HG03175 (cell line): Measurements from ENCODE around the gene AHNAK2.
A peak's percentile ranks its signal among the peaks of the same experiment; 100 is the strongest.

Experiments
- ATAC-seq: cut with Tn5 transposase; IDR thresholded peaks from one replicate; pipeline ENCODE4 v1.9.1; 2021; ENCODE audit warnings: mild to moderate bottlenecking, moderate library complexity; ENCODE audit not compliant: unreplicated experiment

Gene AHNAK2

DNA sequence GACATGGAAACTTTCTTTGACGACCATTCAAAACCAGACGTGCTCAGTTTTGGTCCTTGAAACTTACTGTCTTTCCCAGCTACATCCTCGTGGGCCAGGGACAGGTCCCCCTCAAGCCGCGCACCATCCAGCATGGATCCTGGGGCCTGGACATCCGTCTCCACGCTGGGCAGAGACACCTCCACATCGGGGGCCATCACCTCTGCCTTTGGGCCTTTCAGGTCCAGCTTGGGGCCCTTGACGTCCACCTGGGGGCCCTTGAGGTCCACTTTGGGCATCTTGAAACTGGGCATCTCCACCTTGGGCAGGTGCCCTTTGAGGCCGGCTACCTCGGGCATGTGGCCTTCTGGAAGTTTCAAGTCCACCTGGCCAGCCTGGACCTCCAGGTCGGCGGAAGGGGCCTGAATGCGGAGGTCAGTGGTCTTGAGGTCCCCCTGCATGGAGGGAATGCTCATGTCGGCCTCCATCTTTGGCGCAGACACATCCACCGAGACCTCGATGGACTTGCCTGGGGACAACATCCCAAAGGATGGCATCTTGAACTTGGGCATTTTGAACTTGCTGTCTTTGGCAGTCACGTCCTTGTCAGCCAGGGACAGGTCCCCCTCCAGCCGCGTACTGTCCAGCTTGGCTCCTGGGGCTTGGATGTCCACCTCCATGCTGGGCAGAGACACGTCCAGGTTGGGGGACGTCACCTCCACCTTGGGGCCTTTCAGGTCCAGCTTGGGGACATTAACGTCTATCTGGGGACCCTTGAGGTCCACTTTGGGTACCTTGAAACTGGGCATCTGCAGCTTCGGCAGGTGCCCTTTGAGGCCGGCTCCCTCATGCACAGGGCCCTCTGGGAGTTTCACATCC lies 36.4 kb downstream of the AHNAK2 start:
- no peak for ATAC-seq

DNA sequence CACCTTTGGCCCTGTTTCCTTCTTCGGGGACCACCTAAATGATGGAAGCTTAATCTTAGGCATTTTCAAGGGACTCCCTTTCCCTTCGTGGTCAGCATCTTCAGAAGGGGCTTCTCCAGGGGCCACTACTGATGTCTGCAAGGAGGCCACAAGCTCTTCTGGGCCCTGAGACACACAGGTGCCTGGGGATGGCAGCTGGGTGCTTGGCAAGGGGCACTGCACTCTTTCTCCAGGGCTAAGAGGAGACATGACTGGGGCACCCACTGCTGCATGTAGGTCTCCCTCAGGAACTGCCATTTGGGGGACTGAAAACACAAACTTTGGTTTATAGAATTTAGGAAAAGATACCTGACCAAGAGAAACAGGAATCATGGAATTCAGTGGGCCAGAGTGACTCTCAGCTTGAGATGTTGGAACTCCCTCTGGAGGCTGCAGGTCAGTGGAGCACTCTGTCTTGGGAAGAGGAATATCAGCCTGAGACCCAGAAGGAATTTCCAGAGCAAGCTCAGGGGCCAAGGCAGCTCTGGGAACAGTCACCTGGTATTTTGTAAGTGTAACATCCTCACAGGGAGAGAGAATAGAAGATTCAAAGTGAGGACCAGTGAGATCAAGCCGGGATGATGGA lies 37.5 kb downstream of the AHNAK2 start:
- ATAC-seq = no peak

DNA sequence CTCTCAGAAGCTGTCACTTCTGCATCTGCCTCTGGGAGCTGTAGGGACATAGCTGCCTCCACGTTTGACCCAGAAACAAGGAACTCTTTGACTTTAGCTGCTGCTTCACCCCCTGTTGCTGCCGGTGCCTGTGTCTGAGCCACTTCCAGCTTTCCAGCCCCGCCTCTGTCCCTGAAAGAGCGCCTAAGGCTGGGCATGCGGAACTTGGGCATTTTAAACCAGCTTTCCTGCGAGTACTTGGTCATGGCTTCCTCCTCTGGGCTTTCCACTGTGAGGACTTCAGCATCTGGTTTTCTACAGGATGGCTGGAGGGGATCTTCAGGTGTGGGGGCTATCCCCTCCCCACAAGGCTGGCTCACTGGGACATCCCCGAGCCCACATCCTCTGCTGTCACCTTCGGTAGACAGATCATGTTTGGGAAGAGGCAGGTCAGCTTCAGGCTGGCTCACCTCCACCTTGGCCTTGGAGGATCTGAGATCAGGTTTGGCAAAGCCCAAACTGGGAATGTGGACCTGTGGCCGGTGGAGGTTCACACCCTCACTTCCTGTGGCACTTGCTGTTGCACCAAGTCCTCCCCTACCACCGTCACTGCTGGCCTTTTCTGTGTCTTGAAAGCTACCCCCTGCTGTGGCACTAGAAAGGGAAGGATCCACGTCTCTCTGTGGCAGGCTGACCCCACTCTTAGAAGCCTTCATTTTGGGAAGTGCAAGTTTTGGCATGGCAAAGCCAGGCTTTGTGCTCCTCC lies 38.3 kb downstream of the AHNAK2 start:
- ATAC-seq = no peak

DNA sequence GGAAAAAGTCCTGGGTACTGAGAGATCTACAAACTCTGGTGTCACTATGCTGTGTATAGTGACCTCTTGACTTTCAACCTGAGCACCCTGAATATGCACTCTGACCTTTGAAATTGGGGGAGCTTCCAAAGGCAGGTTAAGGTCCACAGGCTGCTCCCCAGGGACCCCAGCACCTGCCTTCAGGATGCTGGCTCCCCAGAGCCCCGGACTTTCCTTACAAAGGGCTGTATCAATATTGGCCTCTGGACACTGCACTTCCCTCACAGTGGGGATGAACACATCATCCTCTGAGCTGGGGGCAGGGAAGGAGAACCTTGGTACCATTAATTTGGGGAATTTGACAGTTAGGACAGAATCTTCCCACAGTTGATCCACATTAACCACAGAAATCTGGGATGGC lies 39.2 kb downstream of the AHNAK2 start:
- no peak for ATAC-seq

DNA sequence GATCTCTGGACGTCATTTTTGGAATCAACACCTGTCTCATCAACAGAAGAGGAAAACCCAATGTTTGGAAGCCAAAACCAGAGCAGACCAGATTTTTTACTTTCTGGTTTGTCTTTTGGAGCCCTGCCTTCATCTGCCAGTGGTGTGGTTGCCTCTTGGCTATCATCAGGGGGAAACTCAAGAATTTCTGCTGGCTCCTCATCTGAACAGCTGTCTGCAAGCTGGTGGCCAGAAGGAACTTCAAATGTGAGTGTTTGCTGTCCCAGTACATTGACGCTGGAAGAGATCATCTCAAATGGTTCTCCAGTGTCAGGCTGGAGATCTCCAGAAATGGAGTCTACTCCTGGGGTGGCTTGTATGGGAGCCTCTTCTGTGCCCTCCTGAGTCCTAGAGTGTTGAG lies 39.7 kb downstream of the AHNAK2 start:
- ATAC-seq = no peak

DNA sequence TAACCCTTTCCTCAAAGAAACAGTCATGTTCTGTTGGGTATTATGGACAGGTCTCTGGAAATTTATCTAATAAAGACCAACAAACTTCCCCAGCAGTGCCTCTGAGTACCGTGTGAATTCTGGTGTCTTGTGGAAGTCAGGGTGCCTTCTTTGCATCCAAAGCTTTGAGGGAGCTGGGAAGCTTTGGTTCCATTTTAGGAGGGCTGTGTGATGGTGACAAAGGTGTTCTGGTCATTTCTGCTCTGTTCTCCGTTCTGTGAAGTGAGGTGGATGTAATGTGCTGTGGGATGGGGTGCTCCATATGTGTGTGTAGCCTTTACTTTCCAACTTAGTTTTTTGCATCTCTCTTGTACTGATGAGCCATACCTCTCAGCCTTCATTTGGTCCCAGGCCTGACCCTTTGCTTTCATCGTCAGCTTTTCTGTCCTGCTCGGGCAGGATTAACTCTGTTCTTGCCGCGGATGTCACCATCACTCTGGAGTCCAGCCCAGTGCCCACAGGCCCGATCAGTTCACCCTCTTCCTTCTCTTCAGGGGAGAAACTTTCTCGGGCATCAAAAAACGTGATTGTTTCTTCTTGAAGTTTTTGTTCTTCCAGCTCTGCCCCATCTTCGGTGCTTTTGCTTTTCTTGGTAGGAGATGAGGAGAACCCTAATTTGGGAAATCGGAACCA lies 40.3 kb downstream of the AHNAK2 start:
- ATAC-seq = no peak

DNA sequence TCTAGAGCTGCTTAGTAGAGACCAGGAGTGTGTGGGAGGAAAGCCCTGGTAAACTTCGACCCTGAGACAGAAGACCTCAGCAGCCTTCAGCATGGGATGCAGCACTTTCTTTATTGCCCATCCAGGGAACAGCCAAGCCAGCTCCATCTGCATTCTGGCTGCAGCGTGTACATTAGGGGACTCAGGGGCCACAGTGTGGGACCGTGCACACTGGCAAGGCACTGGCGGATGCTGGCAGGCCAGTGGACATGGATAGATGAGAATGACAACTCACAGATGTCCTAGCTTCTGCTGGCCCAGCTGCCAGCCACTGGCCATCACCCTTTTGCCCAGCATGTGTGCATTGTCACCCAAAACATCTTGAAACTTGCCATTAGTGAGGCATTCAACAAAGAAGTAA lies 41.0 kb downstream of the AHNAK2 start:
- no peak for ATAC-seq

DNA sequence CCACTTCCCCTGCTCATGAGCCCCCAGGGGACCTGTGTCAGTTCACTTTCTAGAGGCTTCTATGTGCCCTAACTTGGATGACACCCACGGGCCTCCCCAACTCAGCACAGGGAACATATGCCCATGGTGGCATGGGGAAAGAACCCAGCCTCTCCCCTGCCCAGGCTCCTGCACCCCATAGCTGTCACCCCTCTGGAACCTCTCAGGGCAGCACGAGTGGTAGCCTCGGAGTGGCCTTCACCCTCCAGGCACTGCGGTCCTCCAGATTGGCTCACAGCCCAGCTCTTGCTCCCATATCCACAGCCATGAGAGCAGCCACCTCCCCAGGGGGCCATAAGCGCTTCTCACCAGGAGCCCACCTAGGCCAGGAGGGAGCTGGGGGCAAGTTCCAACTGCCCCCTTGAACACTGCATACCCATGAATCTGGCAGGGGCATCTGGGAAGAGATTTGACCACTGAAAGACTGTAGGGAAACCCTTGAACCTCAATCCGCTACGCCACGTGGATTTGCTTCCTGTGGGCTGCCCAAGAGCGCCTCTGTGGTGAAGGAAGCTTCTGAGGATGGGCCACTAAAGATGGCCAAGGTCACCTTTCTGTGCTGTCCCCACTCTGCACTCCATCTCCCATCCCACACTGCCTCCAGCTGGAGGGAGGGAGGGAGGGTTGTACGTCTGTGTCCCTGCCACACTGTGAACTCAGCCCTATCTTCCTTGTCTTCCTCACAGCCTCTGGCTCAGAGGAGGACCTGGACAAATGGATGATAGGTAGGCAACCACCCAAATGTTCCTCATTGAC lies 41.6 kb downstream of the AHNAK2 start:
- ATAC-seq = no peak

DNA sequence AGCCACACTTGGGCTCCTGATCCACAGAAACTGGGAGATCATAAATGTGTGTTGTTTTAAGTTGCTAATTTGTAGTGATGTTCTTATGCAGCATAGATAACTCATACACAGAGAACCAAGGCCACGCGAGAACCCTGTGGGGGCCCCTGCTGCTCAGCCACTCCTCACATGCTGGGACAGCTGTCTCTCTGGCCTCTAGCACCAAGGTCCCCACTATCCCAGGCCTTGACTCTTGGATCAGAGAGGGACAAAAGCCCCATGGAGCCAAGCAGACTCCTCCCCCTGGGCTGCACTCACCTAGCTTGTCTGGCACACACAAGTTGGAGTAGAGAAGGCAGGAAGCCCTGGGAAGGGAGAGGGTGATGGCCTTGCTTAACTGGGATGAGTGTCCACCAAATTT lies 42.2 kb downstream of the AHNAK2 start:
- no peak for ATAC-seq

DNA sequence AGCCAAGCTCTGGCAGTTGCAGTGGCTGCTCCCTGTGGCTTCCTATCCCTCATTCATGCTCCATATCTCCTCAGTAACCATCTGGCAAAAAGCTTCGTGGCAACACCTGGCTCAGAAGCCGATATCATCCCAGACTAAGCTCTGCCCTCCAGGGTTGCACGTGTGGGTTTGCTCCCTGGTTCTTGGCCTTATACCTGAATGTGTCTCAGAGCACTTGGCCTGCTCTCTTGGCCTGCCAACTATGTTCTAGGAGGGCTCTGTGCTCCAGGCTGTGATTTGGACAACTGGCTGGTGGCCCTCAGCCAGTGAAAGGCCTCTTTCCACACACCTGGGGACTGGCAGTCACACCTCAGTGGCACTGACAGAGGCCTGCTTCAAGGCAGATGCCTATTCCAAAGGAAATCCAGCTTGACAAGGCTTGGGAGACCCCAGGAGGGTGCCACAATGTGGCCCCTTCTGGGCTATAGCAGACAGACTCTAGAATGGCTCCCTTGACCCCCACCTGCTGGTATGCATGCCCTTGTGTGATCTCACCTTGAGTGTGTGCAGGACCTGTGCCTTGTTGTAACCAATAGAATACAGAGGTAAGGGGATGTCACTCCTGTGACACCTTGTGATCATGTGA lies 43.0 kb downstream of the AHNAK2 start:
- ATAC-seq = no peak

DNA sequence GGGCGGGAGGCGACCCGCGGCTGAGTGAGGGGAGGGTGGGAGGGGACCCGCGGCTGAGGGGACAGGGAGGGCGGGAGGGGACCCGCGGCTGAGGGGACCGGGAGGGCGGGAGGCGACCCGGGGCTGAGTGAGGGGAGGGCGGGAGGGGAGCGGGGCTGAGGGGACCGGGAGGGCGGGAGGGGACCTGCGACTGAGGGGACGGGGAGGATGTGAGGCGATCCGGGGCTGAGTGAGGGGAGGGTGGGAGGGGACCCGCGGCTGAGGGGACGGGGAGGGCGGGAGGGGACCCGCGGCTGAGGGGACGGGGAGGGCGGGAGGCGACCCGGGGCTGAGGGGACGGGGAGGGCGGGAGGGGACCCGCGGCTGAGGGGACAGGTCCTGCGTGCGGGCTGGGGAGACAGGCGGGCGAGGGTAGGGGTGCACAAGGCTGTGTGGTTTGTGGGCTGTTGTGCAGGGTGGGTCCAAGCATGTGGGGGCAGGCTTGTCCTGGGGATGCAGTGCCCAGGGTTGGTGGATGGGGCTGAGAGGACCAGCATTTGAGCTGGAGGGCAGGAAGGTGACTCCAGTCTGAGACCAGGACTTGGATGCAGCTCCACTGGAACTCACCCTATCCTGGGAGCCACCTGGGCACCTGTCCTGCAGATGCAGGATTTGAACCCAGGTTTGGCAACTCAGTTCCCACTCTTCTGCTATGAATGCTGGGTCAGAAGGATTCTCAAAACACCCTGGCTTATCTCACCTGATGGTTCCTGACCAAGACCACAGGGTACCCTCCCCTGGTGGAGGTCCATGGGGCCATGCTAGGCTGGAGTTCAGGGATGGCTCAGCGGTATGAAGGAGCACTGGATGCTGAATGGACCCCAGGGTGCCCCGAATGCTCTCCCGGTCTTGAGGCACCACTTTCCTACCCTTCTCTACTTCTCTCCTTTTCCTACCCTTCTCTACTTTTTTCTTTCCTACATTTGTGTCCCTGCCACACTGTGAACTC lies 44.1 kb downstream of the AHNAK2 start:
- ATAC-seq = no peak

DNA sequence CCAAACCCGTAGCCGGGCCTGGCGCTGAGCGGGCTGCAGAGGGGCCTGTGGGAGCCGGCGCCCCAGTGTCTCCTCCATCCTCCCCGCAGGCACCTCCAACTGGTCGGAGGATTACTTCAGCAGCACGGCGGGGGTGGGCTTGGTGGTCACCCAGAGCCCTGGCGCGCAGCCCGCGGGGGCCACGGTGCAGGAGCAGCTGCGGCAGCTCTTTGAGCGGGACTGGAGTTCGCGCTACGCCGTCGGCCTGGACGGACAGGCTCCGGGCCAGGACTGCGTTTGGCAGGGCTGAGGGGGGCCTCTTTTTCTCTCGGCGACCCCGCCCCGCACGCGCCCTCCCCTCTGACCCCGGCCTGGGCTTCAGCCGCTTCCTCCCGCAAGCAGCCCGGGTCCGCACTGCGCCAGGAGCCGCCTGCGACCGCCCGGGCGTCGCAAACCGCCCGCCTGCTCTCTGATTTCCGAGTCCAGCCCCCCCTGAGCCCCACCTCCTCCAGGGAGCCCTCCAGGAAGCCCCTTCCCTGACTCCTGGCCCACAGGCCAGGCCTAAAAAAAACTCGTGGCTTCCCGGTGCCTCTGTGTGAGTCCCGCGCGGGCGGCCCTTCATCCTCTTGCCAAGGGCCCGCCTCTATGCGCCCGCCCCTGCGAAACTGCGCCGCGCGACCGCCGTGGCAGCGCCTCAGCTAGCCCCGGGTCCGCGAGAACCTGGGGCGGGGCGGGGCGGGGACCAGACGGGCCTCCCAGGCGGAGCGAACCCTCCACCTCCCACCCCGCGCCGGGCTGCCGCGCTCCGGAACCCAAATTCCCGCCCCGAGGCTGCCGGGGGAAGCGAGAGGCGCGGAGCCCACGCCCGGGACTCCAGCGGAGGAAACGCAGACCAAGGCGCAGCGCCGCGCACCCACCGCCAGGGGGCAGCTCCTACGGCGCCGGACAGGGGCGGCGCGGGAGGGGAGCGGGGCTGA lies 45.2 kb downstream of the AHNAK2 start:
- ATAC-seq = peak; percentile 71

DNA sequence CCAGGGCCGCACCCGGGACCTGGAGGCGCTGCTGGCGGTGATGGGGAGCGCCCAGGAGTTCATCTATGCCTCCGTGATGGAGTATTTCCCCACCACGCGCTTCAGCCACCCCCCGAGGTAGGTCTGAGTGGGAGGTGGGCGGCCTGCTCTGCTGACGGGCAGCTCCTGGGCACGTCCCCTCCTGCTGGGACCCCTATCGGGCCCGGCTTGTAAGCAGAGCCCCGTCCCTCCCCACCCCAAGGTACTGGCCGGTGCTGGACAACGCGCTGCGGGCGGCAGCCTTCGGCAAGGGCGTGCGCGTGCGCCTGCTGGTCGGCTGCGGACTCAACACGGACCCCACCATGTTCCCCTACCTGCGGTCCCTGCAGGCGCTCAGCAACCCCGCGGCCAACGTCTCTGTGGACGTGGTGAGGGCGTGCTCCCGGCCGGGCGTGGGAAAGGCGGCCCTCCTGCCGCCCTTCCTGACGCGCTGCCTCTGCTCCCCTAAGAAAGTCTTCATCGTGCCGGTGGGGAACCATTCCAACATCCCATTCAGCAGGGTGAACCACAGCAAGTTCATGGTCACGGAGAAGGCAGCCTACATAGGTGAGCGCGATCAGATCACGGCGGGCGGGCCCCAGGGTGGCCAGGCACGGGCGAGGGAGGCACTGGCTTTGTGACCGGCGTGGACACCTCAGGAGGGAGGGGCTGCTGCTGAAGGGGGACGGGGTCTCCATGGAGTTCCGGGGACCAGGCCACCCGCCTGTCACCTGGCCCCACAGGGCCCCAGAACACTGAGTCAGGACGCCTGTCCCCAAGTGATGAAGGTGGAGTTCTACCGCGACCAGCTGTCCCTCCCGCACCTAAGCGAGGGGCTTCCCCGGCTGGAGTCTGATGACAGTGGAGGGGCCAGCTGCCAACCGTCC lies 46.2 kb downstream of the AHNAK2 start:
- ATAC-seq = no peak

DNA sequence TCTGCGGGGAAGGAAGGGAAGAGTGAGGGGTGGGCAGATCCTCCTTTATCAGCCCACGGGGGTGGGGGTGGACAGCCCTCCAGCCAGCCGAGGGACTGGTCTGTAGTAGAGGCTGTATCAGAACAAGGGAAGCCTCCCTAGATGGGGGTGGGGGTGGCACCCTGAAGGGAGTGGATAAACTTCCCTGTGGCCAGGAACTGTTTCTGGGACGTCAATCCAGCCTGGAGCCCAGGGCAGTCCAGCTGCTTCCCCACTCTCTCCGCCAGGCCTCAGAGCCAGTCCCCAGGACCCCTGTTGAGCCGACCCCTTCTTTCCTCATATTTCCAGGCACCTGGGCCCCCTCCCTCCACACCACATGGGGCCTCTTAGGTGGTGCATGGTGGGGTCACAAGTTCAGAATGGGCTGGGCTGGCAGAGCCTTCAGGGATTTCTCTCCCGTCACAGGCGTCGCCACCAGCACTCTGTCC lies 46.8 kb downstream of the AHNAK2 start:
- ATAC-seq = no peak

DNA sequence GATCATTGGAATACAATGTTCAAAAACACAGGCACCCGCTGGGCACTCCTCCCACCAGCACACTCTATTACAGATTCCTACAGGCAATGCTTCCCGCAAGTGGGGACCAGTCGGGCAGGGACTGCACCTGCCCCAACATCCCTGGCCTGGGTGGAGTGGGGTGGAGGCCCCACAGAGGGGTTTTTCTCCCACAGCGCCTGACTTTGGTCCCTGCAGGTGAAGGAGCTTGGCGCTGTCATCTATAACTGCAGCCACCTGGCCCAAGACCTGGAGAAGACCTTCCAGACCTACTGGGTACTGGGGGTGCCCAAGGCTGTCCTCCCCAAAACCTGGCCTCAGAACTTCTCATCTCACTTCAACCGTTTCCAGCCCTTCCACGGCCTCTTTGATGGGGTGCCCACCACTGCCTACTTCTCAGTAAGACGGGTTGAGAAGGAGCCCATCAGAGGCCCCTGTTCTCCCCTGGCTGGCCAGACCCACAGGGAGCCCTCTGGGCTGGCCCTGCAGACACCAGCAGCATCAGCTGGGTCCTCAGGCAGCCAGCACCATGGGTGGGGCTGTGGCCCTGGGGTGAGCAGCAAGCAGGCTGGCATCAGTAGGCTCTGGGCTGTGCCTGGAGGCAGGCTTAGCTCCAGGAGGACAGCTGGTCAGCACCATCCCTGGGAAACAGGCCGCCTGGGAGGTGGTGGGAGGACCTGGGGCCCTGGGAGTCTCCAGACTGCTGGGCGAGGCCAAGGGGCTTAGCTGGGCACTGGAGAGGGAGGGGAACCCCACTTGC lies 47.5 kb downstream of the AHNAK2 start:
- no peak for ATAC-seq
